HL-60 (cell line): ENCODE data around the gene ZMAT5.

Source experiments
- DNase-seq, 2 experiments: peaks; one replicate each; pipeline ENCODE4 v3.0.0-alpha.2; 2010 to 2020; ENCODE audit warnings: low read depth in 1 of 2, low spot score in 1 of 2
- H3K27ac ChIP-seq: fragments of 250-450 bp; sonication (Bioruptor Pico); replicated peaks from 2 replicates; pipeline ENCODE4 v1.5.1; 2020; ENCODE audit warnings: mild to moderate bottlenecking, moderate library complexity
- H3K27me3 ChIP-seq: fragments of 250-450 bp; sonication (Bioruptor Pico); 2 replicates; pipeline ENCODE4 v1.5.1; 2021; ENCODE audit warnings: mild to moderate bottlenecking, moderate library complexity; ENCODE audit not compliant: insufficient read depth, poor library complexity, severe bottlenecking
- H3K4me3 ChIP-seq: replicated peaks from 2 replicates; pipeline ENCODE4 v1.5.1; 2011; ENCODE audit warnings: mild to moderate bottlenecking, control low read depth, low read length; ENCODE audit not compliant: insufficient read depth
- CTCF ChIP-seq: IDR thresholded peaks from one replicate; pipeline ENCODE4 v1.5.1; 2011; ENCODE audit warnings: low read length, control low read depth, inconsistent platforms; ENCODE audit not compliant: insufficient read depth
- GABPA ChIP-seq: IDR thresholded peaks from 2 replicates; pipeline ENCODE4 v1.6.1; 2012; ENCODE audit warnings: low read depth
- POLR2AphosphoS5 ChIP-seq: IDR thresholded peaks from 2 replicates; pipeline ENCODE4 v1.6.1; 2012; ENCODE audit warnings: low read depth
- REST ChIP-seq: IDR thresholded peaks from 2 replicates; pipeline ENCODE4 v1.6.1; 2012; ENCODE audit warnings: low read depth; ENCODE audit not compliant: insufficient replicate concordance
- SPI1 ChIP-seq: IDR thresholded peaks from 2 replicates; pipeline ENCODE4 v1.6.1; 2012; ENCODE audit warnings: low read depth, mild to moderate bottlenecking, borderline replicate concordance

Gene ZMAT5

DNA sequence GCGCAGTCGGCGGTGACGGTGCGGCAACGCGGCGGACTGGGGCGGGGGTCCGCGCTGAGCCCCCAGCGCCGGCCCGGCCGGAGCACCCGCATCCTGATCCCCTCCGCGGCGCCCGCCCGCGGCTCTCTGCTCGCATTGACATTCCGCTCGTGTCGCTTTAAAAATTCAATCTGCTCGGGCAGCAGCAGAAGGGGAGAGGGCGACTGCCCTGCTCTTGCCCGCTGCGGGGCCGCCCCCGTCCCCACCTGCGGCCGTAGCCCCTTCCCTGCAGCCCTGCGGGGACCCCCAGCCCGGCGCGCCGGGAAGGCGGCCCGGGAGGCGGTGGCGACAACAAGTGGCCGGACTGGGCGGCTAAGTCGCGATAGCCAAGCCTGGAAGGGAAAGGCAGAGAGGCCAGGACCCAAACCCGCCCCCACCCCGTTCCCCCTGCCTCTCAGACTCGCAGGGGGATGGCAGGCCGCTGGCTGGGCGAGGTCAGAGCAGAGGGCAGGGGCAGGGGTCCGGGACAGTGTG is 45.9 kb downstream of the ZMAT5 start:
- no peak for DNase-seq
- H3K27ac ChIP-seq: no peak overlapping the region
- H3K27me3 ChIP-seq: peaks cover 42% of the 10 kb centered on the region
- no peak overlapping the region for H3K4me3 ChIP-seq
- TF ChIP-seq GABPA (no peak), SPI1 (no peak)

- H3K27me3 ChIP-seq: peaks cover 42% of the 10 kb centered on the region
These were observed 46.7 kb downstream of the ZMAT5 start, which contains the start of gene CABP7 for GRCh38 chr22:29719899-29720645. Gene CABP7, plus strand, starts transcription at chr22:29720003. Its CDS starts 422 bp downstream, at chr22:29720425.

GRCh38 chr22:29718949-29719898 is 47.6 kb downstream of the ZMAT5 start:
- Histone ChIP-seq H3K27ac (no peak overlapping the region), H3K4me3 (no peak overlapping the region), H3K27me3 (peaks cover 39% of the 10 kb centered on the region)
- DNase-seq: no peak
- TF ChIP-seq SPI1: no peak
- TF ChIP-seq GABPA: no peak
- TF ChIP-seq POLR2AphosphoS5: no peak
- no peak for TF ChIP-seq CTCF

More at GRCh38 chr22:29719899-29720645, 46.7 kb downstream of the ZMAT5 start, which contains the start of gene CABP7:
- Histone ChIP-seq H3K4me3 (no peak within 1 kb of the TSS), H3K27ac (no peak within 1 kb of the TSS)
- TF ChIP-seq GABPA: no peak
- DNase-seq: no peak

GRCh38 chr22:29717789-29718188 is 49.0 kb downstream of the ZMAT5 start:
- DNase-seq: no peak
- Histone ChIP-seq H3K27me3 (peaks cover 38% of the 10 kb centered on the region), H3K4me3 (no peak overlapping the region), H3K27ac (no peak overlapping the region)
- TF ChIP-seq POLR2AphosphoS5 (no peak), SPI1 (no peak), CTCF (no peak), GABPA (no peak), REST (no peak)

- DNase-seq: peak; percentile 43 to 50
- Histone ChIP-seq H3K4me3 (no peak overlapping the region), H3K27me3 (peaks cover 38% of the 10 kb centered on the region), H3K27ac (no peak overlapping the region)
- TF ChIP-seq GABPA (no peak), SPI1 (no peak), CTCF (no peak), REST (peak; percentile 98), POLR2AphosphoS5 (no peak)
These were observed 49.8 kb downstream of the ZMAT5 start for GRCh38 chr22:29716814-29717545.
